K562 (cell line): ENCODE results near the gene GATC. TPM values are rescaled to one million over a fixed set of nuclear protein-coding genes. Genes with fewer than 3 reads are reported as not detected.

Source experiments
- AFF4 ChIP-seq: sonication (generic); formaldehyde crosslinking; IDR thresholded peaks from 2 replicates; pipeline ENCODE4 v1.8.0; 2023; ENCODE audit warnings: mild to moderate bottlenecking, missing genetic modification reagents
- ARHGAP35 ChIP-seq: fragments of 450-650 bp; IDR thresholded peaks from 2 replicates; pipeline ENCODE4 v1.6.1; 2018; ENCODE audit not compliant: partially characterized antibody
- ATF7 ChIP-seq: fragments of 450-650 bp; IDR thresholded peaks from 2 replicates; pipeline ENCODE4 v1.7.1; 2014; ENCODE audit warnings: mild to moderate bottlenecking, moderate library complexity
- DIDO1 ChIP-seq: fragments of 450-650 bp; IDR thresholded peaks from 2 replicates; pipeline ENCODE4 v1.6.1; 2016; ENCODE audit warnings: low read depth, missing biosample characterization, missing genetic modification characterization
- DMBX1 ChIP-seq: fragments of 250-450 bp; sonication (Bioruptor Pico); IDR thresholded peaks from 2 replicates; pipeline ENCODE4 v1.8.0; 2022; ENCODE audit warnings: inconsistent platforms, mild to moderate bottlenecking, moderate library complexity, borderline replicate concordance
- HDAC6 ChIP-seq: IDR thresholded peaks from 2 replicates; pipeline ENCODE4 v1.6.1; 2012; ENCODE audit warnings: low read depth, mild to moderate bottlenecking, control low read depth, inconsistent platforms, low read length, moderate library complexity
- HSF4 ChIP-seq: fragments of 250-450 bp; sonication (Bioruptor Pico); IDR thresholded peaks from 2 replicates; pipeline ENCODE4 v2.1.2; 2022; ENCODE audit warnings: mild to moderate bottlenecking, moderate library complexity, borderline replicate concordance
- NELFE ChIP-seq: IDR thresholded peaks from 2 replicates; pipeline ENCODE4 v1.6.1; 2011; ENCODE audit warnings: mild to moderate bottlenecking; ENCODE audit not compliant: insufficient read depth, insufficient read length
- SOX6 ChIP-seq: fragments of 450-650 bp; IDR thresholded peaks from 2 replicates; pipeline ENCODE4 v1.6.1; 2014; ENCODE audit warnings: mild to moderate bottlenecking
- STAT6 ChIP-seq: sonication (generic); formaldehyde crosslinking; IDR thresholded peaks from 2 replicates; pipeline ENCODE4 v1.8.1; 2023; ENCODE audit warnings: mild to moderate bottlenecking, missing genetic modification reagents
- TCFL5 ChIP-seq: fragments of 250-450 bp; sonication (Bioruptor Pico); conservative IDR thresholded peaks from 2 replicates; pipeline ENCODE4 v1.6.1; 2021; ENCODE audit warnings: mild to moderate bottlenecking, moderate library complexity, matching md5 sums
- XRCC5 ChIP-seq: fragments of 200-400 bp; formaldehyde crosslinking; IDR thresholded peaks from 2 replicates; pipeline ENCODE4 v1.6.1; 2017; ENCODE audit warnings: low read depth, mild to moderate bottlenecking, low read length
- YY1 ChIP-seq, 3 experiments: IDR thresholded peaks; 2 replicates each; pipeline ENCODE4 v1.6.1; 2011; ENCODE audit warnings: low read length in 2 of 3, mild to moderate bottlenecking in 2 of 3, moderate library complexity in 2 of 3, borderline replicate concordance in 1 of 3, control low read depth in 1 of 3, low read depth in 1 of 3; ENCODE audit not compliant: insufficient read depth in 3 of 3, insufficient replicate concordance in 2 of 3, control insufficient read depth in 1 of 3, insufficient read length in 1 of 3; ENCODE audit errors: extremely low read depth in 1 of 3
- ZBTB1 ChIP-seq: sonication (generic); formaldehyde crosslinking; IDR thresholded peaks from 2 replicates; pipeline ENCODE4 v1.8.1; 2023; ENCODE audit warnings: missing genetic modification reagents, low read depth, mild to moderate bottlenecking, borderline replicate concordance
- ZNF224 ChIP-seq: sonication (generic); formaldehyde crosslinking; IDR thresholded peaks from 2 replicates; pipeline ENCODE4 v1.8.0; 2022; ENCODE audit warnings: mild to moderate bottlenecking, missing genetic modification reagents
- ZNF830 ChIP-seq: fragments of 250-450 bp; sonication (Bioruptor Pico); IDR thresholded peaks from 2 replicates; pipeline ENCODE4 v1.5.0; 2021; ENCODE audit warnings: mild to moderate bottlenecking
- polyA plus RNA-seq, 8 experiments: library from polyadenylated mRNA; depleted of rRNA in 4 of 8; stranded (reverse) in 5 of 8; unstranded in 3 of 8; fragments of >200 nt; fragmentation: Nextera tagmentation in 2 of 8; fragmentation: Illumina TruSeq in 1 of 8; extraction: Ambion mirVana in 2 of 8; extraction: Trizol in 1 of 8; gene quantifications; 2 replicates each; pipeline versions ENCODE4 v1.2.1 to v1.2.3, GENCODE V29; 2011 to 2014; ENCODE audit warnings: inconsistent platforms in 1 of 8, missing spikeins in 1 of 8
- total RNA-seq, 7 experiments: library from RNA; depleted of rRNA in 6 of 7; stranded (reverse); fragments of >200 nt in 6 of 7; fragmentation: Illumina TruSeq in 2 of 7; extraction: Trizol in 2 of 7; gene quantifications; 2 replicates each; pipeline versions ENCODE4 v1.2.1 to v1.2.3, GENCODE V29; 2011 to 2021; ENCODE audit warnings: low replicate concordance in 1 of 7
- TF ChIP-seq, protein P1 (sequence below): fragments of 250-450 bp; sonication (Bioruptor Pico); IDR thresholded peaks from 2 replicates; pipeline ENCODE4 v1.8.0; 2021; ENCODE audit warnings: moderate library complexity, mild to moderate bottlenecking, inconsistent platforms

Gene GATC
- total and polyA plus RNA-seq, 9 of the 15 experiments (the other 6 are each of a cell fraction or from before 2014, with no cell fraction given), result 5.8 to 52.6 (median 28.2) TPM

- TF ChIP-seq AFF4 (CRISPR knock-in tag), result no peak
- TF ChIP-seq ARHGAP35, result no peak
- TF ChIP-seq TCFL5 (CRISPR knock-in tag), result no peak
- TF ChIP-seq SOX6, result no peak
- no peak for TF ChIP-seq NELFE
- TF ChIP-seq DMBX1 (CRISPR knock-in tag), result 0 out of 2 replicates have a peak, but pooled peaks have one; percentile 18
- TF ChIP-seq, protein P1, sequence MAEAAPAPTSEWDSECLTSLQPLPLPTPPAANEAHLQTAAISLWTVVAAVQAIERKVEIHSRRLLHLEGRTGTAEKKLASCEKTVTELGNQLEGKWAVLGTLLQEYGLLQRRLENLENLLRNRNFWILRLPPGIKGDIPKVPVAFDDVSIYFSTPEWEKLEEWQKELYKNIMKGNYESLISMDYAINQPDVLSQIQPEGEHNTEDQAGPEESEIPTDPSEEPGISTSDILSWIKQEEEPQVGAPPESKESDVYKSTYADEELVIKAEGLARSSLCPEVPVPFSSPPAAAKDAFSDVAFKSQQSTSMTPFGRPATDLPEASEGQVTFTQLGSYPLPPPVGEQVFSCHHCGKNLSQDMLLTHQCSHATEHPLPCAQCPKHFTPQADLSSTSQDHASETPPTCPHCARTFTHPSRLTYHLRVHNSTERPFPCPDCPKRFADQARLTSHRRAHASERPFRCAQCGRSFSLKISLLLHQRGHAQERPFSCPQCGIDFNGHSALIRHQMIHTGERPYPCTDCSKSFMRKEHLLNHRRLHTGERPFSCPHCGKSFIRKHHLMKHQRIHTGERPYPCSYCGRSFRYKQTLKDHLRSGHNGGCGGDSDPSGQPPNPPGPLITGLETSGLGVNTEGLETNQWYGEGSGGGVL, result no peak
- no peak for TF ChIP-seq ZNF224 (CRISPR knock-in tag)
- TF ChIP-seq HDAC6, result no peak
- TF ChIP-seq ATF7, result peak; percentile 65; the same call in 1 of the 2 replicates
- no peak for TF ChIP-seq ZNF830 (CRISPR knock-in tag)
- no peak for TF ChIP-seq XRCC5
- TF ChIP-seq ZBTB1 (CRISPR knock-in tag), result no peak; the same call in 1 of the 2 replicates
- no peak for TF ChIP-seq STAT6 (CRISPR knock-in tag)
- no peak for TF ChIP-seq HSF4 (CRISPR knock-in tag)
- no peak; the same call in 1 of the 2 replicates for TF ChIP-seq DIDO1 (tag)
- TF ChIP-seq YY1 (IDR thresholded peaks at IDR 0.05; ENCODE audit: borderline replicate concordance in 1 of 3, control insufficient read depth in 1 of 3, extremely low read depth in 1 of 3, insufficient read depth in 3 of 3, insufficient read length in 1 of 3, insufficient replicate concordance in 2 of 3, low read depth in 1 of 3, low read length in 2 of 3), result peak; percentile 75 to 95 (median 91)
Measured at GRCh38 chr12:120437735-120438494, 8.3 kb upstream of the GATC start, which contains the start of gene COX6A1 (continued).
